Activated B cell treated with CpG ODN at 0.5 μM for 24 hours (primary cell): ENCODE measurements around the gene LRRC27. TPM values are rescaled to one million over a fixed set of nuclear protein-coding genes. Genes with fewer than 3 reads are reported as not detected.

Source experiments
- ATAC-seq: fragments of 200-7000 bp; cut with Tn5 transposase; one replicate; pipeline ENCODE4 v1.10.0; 2021; ENCODE audit warnings: low read depth, mild to moderate bottlenecking, moderate library complexity
- CTCF ChIA-PET: fragments of 350-600 bp; sonication (Branson Sonifier 250); formaldehyde crosslinking; loops from one replicate; lab custom pipeline; 2021; ENCODE audit warnings: antibody characterized with exemption; lab: Charles Lee
- POLR2A ChIA-PET: fragments of 350-600 bp; sonication (Branson Sonifier 250); formaldehyde crosslinking; loops from one replicate; lab custom pipeline; 2021; ENCODE audit warnings: antibody characterized with exemption; lab: Charles Lee
- DNase-seq: peaks from one replicate; pipeline ENCODE4 v3.0.0; 2022
- H3K27ac Mint-ChIP-seq: one replicate; pipeline ENCODE4 v1.8.0; 2020; ENCODE audit warnings: mixed read lengths
- H3K27me3 Mint-ChIP-seq: one replicate; pipeline ENCODE4 v1.8.0; 2021; ENCODE audit warnings: mixed read lengths
- H3K36me3 Mint-ChIP-seq: one replicate; pipeline ENCODE4 v1.8.0; 2021; ENCODE audit warnings: low read depth, mixed read lengths
- H3K4me1 Mint-ChIP-seq: one replicate; pipeline ENCODE4 v1.8.0; 2021; ENCODE audit warnings: mixed read lengths
- H3K4me3 Mint-ChIP-seq: one replicate; pipeline ENCODE4 v1.8.0; 2020; ENCODE audit warnings: mild to moderate bottlenecking, mixed read lengths
- H3K9me3 Mint-ChIP-seq: one replicate; pipeline ENCODE4 v1.8.0; 2020; ENCODE audit warnings: mixed read lengths
- intact Hi-C: fragments of 100-400 bp; cut with micrococcal nuclease; formaldehyde crosslinking; loops from one replicate; pipeline ENCODE4 v1.15.1; 2024
- total RNA-seq: library from RNA; stranded (reverse); gene quantifications from 2 replicates; pipeline ENCODE4 v1.2.3, GENCODE V29; 2022
- TF ChIP-seq, protein P1 (sequence below): fragments of 200-600 bp; IDR thresholded peaks from one replicate; pipeline ENCODE4 v1.8.0; 2022; ENCODE audit warnings: antibody characterized with exemption, mild to moderate bottlenecking

The LRRC27 gene
- total RNA-seq, 1 donor from 2014 or later: 15.2 TPM

DNA sequence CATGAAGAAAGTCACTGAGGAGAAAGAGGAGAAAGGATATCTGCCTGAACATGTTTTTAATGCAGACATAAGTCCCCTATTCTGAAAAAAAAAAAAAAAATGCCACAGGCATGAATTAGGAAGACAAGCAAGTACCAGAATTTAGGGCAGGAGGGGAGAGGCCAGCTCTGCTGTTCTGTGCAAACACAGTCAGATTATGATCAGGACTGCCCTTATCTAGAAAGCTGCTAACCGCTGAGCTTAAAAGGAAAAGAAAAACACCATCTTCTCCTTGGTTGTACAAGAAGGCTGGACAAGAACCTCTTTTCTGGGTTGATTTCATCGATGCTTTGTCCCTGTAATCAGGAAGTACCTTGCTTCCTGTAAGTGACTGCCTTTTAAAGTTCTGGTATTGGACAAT is 49.7 kb downstream of the LRRC27 start:
- ChIA-PET CTCF (interaction anchor here (1.5 kb wide), 1 partner anchor 62 kb away, joined by 3 read pairs; no protein-coding TSS in a partner anchor), POLR2A (no interaction called here)
- no peak for DNase-seq
- TF ChIP-seq, protein P1, sequence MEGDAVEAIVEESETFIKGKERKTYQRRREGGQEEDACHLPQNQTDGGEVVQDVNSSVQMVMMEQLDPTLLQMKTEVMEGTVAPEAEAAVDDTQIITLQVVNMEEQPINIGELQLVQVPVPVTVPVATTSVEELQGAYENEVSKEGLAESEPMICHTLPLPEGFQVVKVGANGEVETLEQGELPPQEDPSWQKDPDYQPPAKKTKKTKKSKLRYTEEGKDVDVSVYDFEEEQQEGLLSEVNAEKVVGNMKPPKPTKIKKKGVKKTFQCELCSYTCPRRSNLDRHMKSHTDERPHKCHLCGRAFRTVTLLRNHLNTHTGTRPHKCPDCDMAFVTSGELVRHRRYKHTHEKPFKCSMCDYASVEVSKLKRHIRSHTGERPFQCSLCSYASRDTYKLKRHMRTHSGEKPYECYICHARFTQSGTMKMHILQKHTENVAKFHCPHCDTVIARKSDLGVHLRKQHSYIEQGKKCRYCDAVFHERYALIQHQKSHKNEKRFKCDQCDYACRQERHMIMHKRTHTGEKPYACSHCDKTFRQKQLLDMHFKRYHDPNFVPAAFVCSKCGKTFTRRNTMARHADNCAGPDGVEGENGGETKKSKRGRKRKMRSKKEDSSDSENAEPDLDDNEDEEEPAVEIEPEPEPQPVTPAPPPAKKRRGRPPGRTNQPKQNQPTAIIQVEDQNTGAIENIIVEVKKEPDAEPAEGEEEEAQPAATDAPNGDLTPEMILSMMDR: no peak
- Mint-ChIP-seq H3K4me3 (no peak overlapping the region), H3K27ac (no peak overlapping the region), H3K4me1 (no peaks in the 10 kb centered on the region), H3K27me3 (peaks cover 2% of the 10 kb centered on the region), H3K36me3 (no peaks in the 10 kb centered on the region), H3K9me3 (no peaks in the 10 kb centered on the region)
- ATAC-seq: no peak
- intact Hi-C loops: no loop called here

DNA sequence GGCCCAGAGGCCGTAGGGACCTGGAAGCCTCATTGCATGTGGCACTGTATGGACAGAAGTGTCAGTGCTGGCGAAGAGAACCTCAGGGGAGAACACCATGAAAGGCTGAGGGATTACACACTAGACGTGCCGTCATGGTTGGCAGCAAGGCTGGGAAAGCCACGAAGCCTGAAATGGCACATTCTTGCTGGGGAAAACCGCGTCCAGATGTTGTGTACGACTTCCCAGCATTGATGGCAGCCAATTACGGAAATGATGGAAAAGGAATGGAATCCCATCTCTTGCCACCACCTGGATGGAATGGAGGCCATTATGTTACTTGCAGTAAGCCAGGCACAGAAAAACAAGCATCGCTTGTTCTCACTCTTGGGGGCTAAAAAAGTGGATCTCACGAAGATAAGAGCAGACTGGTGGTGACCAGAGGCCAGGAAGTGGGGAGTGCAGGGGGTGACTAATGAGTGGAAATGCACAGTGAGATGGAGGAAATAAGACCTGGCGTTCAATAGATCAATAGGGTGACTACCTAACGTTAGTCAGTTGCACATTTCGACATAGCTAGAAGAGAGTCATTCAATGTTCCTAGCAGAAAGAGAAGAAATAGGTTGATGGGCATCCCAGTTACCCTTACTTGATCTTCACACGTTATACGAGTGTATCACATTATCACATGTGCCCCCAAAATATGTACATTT is 50.4 kb downstream of the LRRC27 start:
- no peaks in the 10 kb centered on the region for H3K36me3 Mint-ChIP-seq
- ATAC-seq (no peak), DNase-seq (no peak)
- H3K9me3 Mint-ChIP-seq: no peaks in the 10 kb centered on the region
- H3K27me3 Mint-ChIP-seq: peaks cover 2% of the 10 kb centered on the region
- no peak overlapping the region for H3K27ac Mint-ChIP-seq
- no peak overlapping the region for H3K4me3 Mint-ChIP-seq
- ChIA-PET CTCF (interaction anchor here (1.5 kb wide), 1 partner anchor 61 kb away, joined by 3 read pairs; no protein-coding TSS in a partner anchor), POLR2A (no interaction called here)
- intact Hi-C loops: no loop called here
- H3K4me1 Mint-ChIP-seq: peaks cover 1% of the 10 kb centered on the region
- TF ChIP-seq, protein P1: no peak

DNA sequence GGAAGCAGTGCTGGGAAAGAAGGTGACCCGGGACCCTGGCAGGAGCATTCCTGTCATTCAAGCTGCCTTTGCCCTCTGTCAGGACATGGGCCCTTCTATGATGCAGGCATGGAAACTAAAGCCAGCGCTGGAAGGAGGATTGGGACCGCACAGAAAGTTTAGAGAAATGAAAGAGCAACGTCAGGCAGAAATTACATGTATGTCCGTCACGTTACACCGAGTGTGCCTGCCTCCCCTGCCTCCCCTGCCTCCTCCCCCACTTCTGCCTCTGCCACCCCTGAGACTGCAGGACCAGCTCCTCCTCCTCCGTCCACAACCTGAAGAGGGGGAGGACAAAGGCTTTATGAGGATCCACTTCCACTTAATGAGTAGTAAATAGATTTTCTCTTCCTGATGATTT is 51.1 kb downstream of the LRRC27 start:
- intact Hi-C loops: no loop called here
- TF ChIP-seq, protein P1: no peak
- ChIA-PET CTCF (no interaction called here), POLR2A (no interaction called here)
- H3K27me3 Mint-ChIP-seq: peaks cover 2% of the 10 kb centered on the region
- H3K36me3 Mint-ChIP-seq: no peaks in the 10 kb centered on the region
- H3K4me3 Mint-ChIP-seq: no peak overlapping the region
- no peaks in the 10 kb centered on the region for H3K9me3 Mint-ChIP-seq
- H3K27ac Mint-ChIP-seq: no peak overlapping the region
- peaks cover 7% of the 10 kb centered on the region for H3K4me1 Mint-ChIP-seq
- no peak for DNase-seq
- ATAC-seq: no peak

DNA sequence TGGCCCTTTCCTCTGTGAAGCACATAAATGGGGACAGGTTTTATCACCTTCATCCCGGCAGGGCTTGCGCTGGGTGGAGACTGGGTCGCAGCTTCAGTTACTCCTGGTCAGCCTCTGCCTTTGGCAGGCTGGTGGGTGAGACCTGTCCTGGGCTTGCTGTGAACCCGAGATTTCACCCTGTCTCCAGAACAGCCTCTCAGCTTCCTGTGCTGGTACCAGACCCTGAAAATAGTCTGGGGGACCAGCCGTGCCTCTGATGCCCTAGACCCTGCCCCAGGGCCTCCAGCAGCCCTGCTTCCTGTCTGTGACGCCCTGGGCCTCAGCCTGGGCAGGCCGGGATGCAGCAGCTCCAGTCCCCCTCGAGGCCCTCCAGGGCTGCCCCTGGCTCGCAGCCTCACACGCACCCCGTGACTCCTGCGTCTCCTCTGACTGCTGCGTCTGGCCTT is 51.8 kb downstream of the LRRC27 start:
- peaks cover 7% of the 10 kb centered on the region for H3K4me1 Mint-ChIP-seq
- TF ChIP-seq, protein P1: no peak
- ChIA-PET CTCF (no interaction called here), POLR2A (no interaction called here)
- no peak overlapping the region for H3K27ac Mint-ChIP-seq
- intact Hi-C loops: no loop called here
- no peak overlapping the region for H3K4me3 Mint-ChIP-seq
- peaks cover 2% of the 10 kb centered on the region for H3K27me3 Mint-ChIP-seq
- H3K9me3 Mint-ChIP-seq: no peaks in the 10 kb centered on the region
- no peaks in the 10 kb centered on the region for H3K36me3 Mint-ChIP-seq
- DNase-seq (no peak), ATAC-seq (no peak)

DNA sequence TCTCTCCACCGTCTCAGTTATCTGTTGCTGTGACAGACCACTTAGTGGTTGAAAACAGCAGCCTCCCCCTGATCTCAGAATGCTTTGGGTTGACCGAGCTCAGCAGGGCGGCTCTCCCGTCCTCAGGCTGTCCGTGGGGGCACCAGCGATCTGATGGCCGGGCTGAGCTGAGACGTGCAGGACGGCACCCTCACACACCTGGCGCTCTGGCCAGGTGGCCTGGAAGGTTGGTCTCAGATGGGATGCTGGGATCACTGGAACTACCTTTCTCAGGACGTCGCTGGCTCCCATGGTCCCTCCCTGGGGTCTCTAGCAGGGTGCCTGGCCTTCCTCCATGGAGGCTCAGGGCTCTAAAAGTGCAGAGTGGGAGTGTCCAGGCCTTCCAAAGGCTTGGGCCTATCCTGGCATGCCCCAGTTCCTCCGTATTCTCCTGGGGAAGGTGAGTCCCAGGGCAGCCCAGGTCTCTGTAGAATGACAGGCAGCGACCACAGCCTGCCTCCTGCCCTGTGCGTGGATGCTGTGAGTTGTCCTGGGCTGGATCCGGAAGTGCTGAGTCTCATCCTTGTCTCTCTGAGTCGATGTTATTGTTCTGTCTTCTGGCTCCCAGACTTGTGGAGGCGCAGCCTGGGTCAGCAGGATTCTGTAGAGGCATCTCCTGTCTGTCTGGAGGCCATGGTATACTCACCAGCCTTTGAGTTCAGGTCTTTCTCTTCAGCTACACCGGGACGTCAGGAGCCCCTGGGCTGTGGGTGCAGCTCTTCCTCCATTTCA is 52.8 kb downstream of the LRRC27 start:
- CTCF ChIA-PET: no interaction called here

More for the DNA sequence above, 52.8 kb downstream of the LRRC27 start:
- Mint-ChIP-seq H3K36me3 (no peaks in the 10 kb centered on the region), H3K27ac (no peak overlapping the region), H3K4me3 (no peak overlapping the region), H3K27me3 (peaks cover 2% of the 10 kb centered on the region), H3K9me3 (no peaks in the 10 kb centered on the region), H3K4me1 (peaks cover 7% of the 10 kb centered on the region)
- intact Hi-C loops: loop anchor here (5.0 kb wide), 1 partner anchor 37 kb away; no protein-coding TSS in a partner anchor
- no peak for ATAC-seq
- POLR2A ChIA-PET: no interaction called here
- no peak for DNase-seq
- TF ChIP-seq, protein P1: no peak
